PC-9 (cell line): ENCODE data around the gene PTDSS2. TPM values are rescaled to one million over a fixed set of nuclear protein-coding genes. Genes with fewer than 3 reads are reported as not detected.
A peak's percentile ranks its signal among the peaks of the same experiment; 100 is the strongest.

Experiments
- BruUV-seq: library from RNA; stranded (reverse); fragments of 400-500 nt; replicated peaks from 2 replicates; lab custom pipeline; 2021; lab: Mats Ljungman, UMichigan
- CTCF ChIA-PET: fragments of 300-600 bp; sonication (Branson Sonifier 250); formaldehyde crosslinking; loops from one replicate; lab custom pipeline; 2022; ENCODE audit warnings: antibody characterized with exemption; lab: Charles Lee
- POLR2A ChIA-PET: fragments of 300-600 bp; sonication (Branson Sonifier 250); formaldehyde crosslinking; loops from one replicate; lab custom pipeline; 2022; ENCODE audit warnings: antibody characterized with exemption; ENCODE audit not compliant: unreplicated experiment; lab: Charles Lee
- DNase-seq, 2 experiments: peaks; one replicate each; pipeline versions ENCODE4 v3.0.0 to v3.0.0-alpha.2; 2015 to 2022; ENCODE audit warnings: mixed read lengths in 1 of 2
- H2AFZ ChIP-seq: fragments of 200-600 bp; sonication (generic); 2 replicates; pipeline ENCODE4 v1.8.1; 2017; ENCODE audit warnings: antibody characterized with exemption
- H3F3A ChIP-seq: fragments of 200-600 bp; sonication (generic); 2 replicates; pipeline ENCODE4 v1.8.1; 2017; ENCODE audit warnings: antibody characterized with exemption, mild to moderate bottlenecking, low read depth; ENCODE audit not compliant: insufficient read depth
- H3K27ac ChIP-seq: fragments of 200-600 bp; sonication (generic); 2 replicates; pipeline ENCODE4 v1.6.1; 2016; ENCODE audit warnings: mixed run types
- H3K27me3 ChIP-seq: fragments of 200-600 bp; sonication (generic); 2 replicates; pipeline ENCODE4 v1.6.1; 2016; ENCODE audit warnings: low read depth, mixed run types; ENCODE audit not compliant: insufficient read depth
- H3K36me3 ChIP-seq: fragments of 200-600 bp; sonication (generic); 2 replicates; pipeline ENCODE4 v1.6.1; 2016; ENCODE audit warnings: low read depth, mixed run types
- H3K4me1 ChIP-seq: fragments of 200-600 bp; sonication (generic); replicated peaks from 2 replicates; pipeline ENCODE4 v1.6.1; 2016; ENCODE audit warnings: mixed run types; ENCODE audit not compliant: insufficient read depth
- H3K4me2 ChIP-seq: fragments of 200-600 bp; sonication (generic); 2 replicates; pipeline ENCODE4 v1.6.1; 2017; ENCODE audit warnings: mixed run types
- H3K4me3 ChIP-seq: fragments of 200-600 bp; sonication (generic); 2 replicates; pipeline ENCODE4 v1.6.1; 2016; ENCODE audit warnings: mixed run types
- H3K79me2 ChIP-seq: fragments of 200-600 bp; sonication (generic); 2 replicates; pipeline ENCODE4 v1.6.1; 2017; ENCODE audit warnings: low read depth, mixed run types
- H3K9me2 ChIP-seq: fragments of 200-600 bp; sonication (generic); 2 replicates; pipeline ENCODE4 v1.8.1; 2017; ENCODE audit warnings: mild to moderate bottlenecking; ENCODE audit not compliant: insufficient read depth
- H3K9me3 ChIP-seq: fragments of 200-600 bp; sonication (generic); 2 replicates; pipeline ENCODE4 v1.8.1; 2016; ENCODE audit warnings: low read depth; ENCODE audit not compliant: insufficient read depth
- H4K20me1 ChIP-seq: fragments of 200-600 bp; sonication (generic); 2 replicates; pipeline ENCODE4 v1.8.1; 2017; ENCODE audit not compliant: insufficient read depth
- EZH2 ChIP-seq: fragments of 200-600 bp; sonication (generic); IDR thresholded peaks from 2 replicates; pipeline ENCODE4 v1.8.0; 2017; ENCODE audit warnings: antibody characterized with exemption, low read depth
- intact Hi-C: fragments of 100-400 bp; cut with micrococcal nuclease; formaldehyde crosslinking; loops from one replicate; pipeline ENCODE4 v1.10.0; 2022; ENCODE audit not compliant: unreplicated experiment
- total RNA-seq: library from RNA; stranded (reverse); gene quantifications from 2 replicates; pipeline ENCODE4 v1.2.3, GENCODE V29; 2021
- TF ChIP-seq, protein P1 (sequence below): fragments of 200-600 bp; sonication (generic); conservative IDR thresholded peaks from 2 replicates; pipeline ENCODE4 v1.6.1; 2017; ENCODE audit warnings: mixed run types, antibody characterized with exemption, mild to moderate bottlenecking, moderate library complexity

PTDSS2 gene
- total RNA-seq, 1 experiment from 2014 or later, result 32.5 TPM

DNA sequence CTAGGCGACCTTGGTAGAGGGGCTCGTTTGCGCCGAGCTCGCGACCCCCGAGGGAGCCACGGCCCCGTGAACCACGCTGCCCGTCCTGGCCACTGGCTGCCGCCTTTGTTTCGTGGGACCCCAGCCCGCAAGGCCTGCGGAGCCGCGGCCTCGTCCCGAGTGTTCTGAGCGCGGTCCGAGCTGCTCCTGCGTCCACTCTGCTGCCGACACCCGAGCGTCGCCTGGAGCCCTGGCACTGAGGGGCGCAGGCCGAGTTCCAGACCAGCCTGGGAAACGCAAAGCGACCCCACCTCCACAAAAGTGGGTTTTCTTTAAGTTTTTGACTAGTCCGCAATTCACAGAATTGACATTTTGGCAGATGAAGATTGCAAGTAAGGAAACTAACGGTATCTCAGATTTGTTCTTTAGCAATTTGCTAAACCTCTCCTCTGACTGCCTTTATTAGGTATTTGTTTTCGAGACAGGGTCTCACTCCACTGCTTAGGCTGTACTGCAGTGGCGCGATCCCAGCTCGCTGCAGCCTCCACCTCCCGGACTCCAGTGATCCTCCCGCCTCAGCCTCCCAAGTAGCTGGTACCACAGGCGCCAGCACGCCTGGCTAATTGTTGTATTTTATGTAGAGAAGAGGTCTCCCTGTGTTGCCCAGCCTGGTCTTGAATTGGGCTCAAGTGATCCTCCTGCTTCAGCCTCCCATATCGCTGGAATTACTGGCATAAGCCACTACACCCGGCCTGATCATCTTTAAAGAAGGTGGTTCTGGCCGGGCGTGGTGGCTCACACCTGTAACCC is 57.8 kb downstream of the PTDSS2 start:
- H3K9me3 ChIP-seq, result no peaks in the 10 kb centered on the region
- intact Hi-C loops, result loop anchor here (1.0 to 2.0 kb wide), 2 partner anchors 29 to 58 kb away; partner anchors contain the start of genes LRRC56 and PTDSS2
- H2AFZ ChIP-seq, result no peak overlapping the region
- ChIA-PET CTCF (no interaction called here), POLR2A (no interaction called here)
- H4K20me1 ChIP-seq, result no peaks in the 10 kb centered on the region; the same call in 1 of the 2 replicates
- H3F3A ChIP-seq, result peaks cover 4% of the 10 kb centered on the region
- TF ChIP-seq EZH2, result no peak
- H3K4me2 ChIP-seq, result peak overlapping the region; percentile 79
- no peaks in the 10 kb centered on the region for H3K9me2 ChIP-seq
- H3K27ac ChIP-seq, result no peak overlapping the region
- peaks cover 26% of the 10 kb centered on the region for H3K79me2 ChIP-seq
- DNase-seq, result no peak
- no peaks in the 10 kb centered on the region for H3K27me3 ChIP-seq
- BruUV-seq, result no TSS peak
- no peaks in the 10 kb centered on the region for H3K36me3 ChIP-seq
- peak overlapping the region; percentile 57 for H3K4me3 ChIP-seq
- peaks cover 5% of the 10 kb centered on the region; the same call in 1 of the 2 replicates for H3K4me1 ChIP-seq

DNA sequence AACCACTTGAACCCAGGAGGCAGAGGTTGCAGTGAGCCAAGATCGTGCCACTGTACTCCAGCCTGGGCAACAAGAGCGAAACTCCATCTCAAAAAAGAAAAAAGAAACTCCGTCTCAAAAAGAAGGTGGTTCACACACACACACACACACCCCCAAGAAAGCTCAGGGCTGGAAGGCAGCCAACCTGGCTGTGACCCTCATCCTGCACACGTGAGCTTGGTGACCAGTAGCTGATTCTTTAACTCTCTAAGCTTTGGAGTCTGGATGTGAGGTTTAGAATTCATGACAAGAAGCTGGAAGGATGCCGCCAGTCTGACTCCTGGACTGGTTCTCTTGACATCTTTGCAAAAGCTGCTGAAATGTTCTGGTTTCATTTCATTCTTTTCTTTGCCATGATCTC is 58.9 kb downstream of the PTDSS2 start:
- Histone ChIP-seq H3K9me3 (no peaks in the 10 kb centered on the region), H3K27ac (no peak overlapping the region), H3K27me3 (no peaks in the 10 kb centered on the region), H3K4me3 (no peak overlapping the region), H3K4me1 (peaks cover 5% of the 10 kb centered on the region; the same call in 1 of the 2 replicates), H3F3A (peaks cover 4% of the 10 kb centered on the region), H2AFZ (no peak overlapping the region), H3K36me3 (no peaks in the 10 kb centered on the region), H3K9me2 (no peaks in the 10 kb centered on the region), H3K79me2 (peaks cover 22% of the 10 kb centered on the region), H3K4me2 (no peak overlapping the region), H4K20me1 (no peaks in the 10 kb centered on the region; the same call in 1 of the 2 replicates)
- BruUV-seq, result no TSS peak
- ChIA-PET POLR2A (no interaction called here), CTCF (no interaction called here)
- TF ChIP-seq EZH2, result no peak
- TF ChIP-seq, protein P1, sequence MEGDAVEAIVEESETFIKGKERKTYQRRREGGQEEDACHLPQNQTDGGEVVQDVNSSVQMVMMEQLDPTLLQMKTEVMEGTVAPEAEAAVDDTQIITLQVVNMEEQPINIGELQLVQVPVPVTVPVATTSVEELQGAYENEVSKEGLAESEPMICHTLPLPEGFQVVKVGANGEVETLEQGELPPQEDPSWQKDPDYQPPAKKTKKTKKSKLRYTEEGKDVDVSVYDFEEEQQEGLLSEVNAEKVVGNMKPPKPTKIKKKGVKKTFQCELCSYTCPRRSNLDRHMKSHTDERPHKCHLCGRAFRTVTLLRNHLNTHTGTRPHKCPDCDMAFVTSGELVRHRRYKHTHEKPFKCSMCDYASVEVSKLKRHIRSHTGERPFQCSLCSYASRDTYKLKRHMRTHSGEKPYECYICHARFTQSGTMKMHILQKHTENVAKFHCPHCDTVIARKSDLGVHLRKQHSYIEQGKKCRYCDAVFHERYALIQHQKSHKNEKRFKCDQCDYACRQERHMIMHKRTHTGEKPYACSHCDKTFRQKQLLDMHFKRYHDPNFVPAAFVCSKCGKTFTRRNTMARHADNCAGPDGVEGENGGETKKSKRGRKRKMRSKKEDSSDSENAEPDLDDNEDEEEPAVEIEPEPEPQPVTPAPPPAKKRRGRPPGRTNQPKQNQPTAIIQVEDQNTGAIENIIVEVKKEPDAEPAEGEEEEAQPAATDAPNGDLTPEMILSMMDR, result no peak
- no peak for DNase-seq
- intact Hi-C loops, result no loop called here

DNA sequence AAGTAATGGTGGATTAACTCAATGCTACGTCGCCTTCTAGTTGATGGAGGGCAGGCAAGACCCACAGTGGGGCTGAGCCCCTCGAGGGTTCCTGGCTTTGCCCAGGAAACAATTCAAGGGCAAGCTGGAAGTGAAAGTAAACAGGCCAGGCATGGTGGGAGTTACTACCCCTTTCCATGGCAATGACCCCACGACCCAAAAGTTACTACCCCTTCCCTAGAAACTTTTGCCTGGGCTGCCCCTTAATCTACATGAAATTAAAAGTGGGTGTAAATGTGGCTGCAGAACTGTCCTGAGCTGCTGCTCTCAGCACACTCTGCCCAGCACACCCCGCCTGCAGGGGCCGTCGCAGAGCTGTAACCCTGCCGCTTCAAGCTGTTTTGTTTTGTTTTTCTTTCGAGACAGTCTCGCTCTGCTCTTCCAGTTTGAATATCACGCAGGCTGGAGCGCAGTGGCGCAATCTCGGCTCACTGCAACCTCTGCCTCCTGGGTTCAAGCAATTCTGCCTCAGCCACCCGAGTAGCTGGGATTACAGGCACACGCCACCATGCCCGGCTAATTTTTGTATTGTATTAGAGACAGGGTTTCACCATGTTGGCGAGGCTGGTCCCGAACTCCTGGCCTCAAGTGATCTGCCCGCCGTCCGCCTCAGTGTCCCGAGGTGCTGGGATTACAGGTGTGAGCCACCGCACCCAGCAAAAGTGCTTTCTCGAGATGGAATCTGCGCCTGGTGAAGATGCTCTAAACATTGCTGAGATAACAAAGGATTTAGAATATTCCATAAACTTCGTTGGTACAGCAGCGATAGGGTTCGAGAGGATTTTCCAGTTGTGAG is 62.9 kb downstream of the PTDSS2 start:
- Histone ChIP-seq H3K4me3 (no peak overlapping the region), H3K9me2 (no peaks in the 10 kb centered on the region), H3K4me1 (no peaks in the 10 kb centered on the region), H3F3A (no peaks in the 10 kb centered on the region), H3K27ac (no peak overlapping the region), H2AFZ (no peak overlapping the region), H3K9me3 (no peaks in the 10 kb centered on the region), H3K27me3 (no peaks in the 10 kb centered on the region), H4K20me1 (no peaks in the 10 kb centered on the region), H3K36me3 (no peaks in the 10 kb centered on the region), H3K79me2 (no peaks in the 10 kb centered on the region), H3K4me2 (no peak overlapping the region)
- intact Hi-C loops, result no loop called here
- DNase-seq, result no peak
- CTCF ChIA-PET, result no interaction called here
- TF ChIP-seq, protein P1, result no peak
- TF ChIP-seq EZH2, result no peak
- BruUV-seq, result no TSS peak
- POLR2A ChIA-PET, result no interaction called here
